K562 (cell line): Measurements from ENCODE around the gene RBM18. TPM values are rescaled to one million over a fixed set of nuclear protein-coding genes. Genes with fewer than 3 reads are reported as not detected.

Experiments used
- ATAC-seq: fragments of 200-7000 bp; cut with Tn5 transposase; 3 replicates; pipeline ENCODE4 v1.9.1; 2020; ENCODE audit warnings: moderate library complexity
- BruUV-seq: library from RNA; stranded (reverse); fragments of 400-500 nt; replicated peaks from 2 replicates; lab custom pipeline; 2021; lab: Mats Ljungman, UMichigan
- CTCF ChIA-PET: fragments of 300-600 bp; formaldehyde crosslinking; extraction: SDS; loops from one replicate; lab custom pipeline; 2021; ENCODE audit warnings: low intra/inter-chr PET ratio; lab: Yijun Ruan, JAX
- POLR2A ChIA-PET: fragments of 300-600, 350-650 bp; sonication (Branson Sonifier 250); formaldehyde crosslinking; extraction: SDS; loops from one replicate; lab custom pipeline; 2021; ENCODE audit warnings: antibody characterized with exemption, inconsistent platforms; lab: Yijun Ruan, JAX
- DNase-seq, 4 experiments: peaks; one replicate each; pipeline versions ENCODE4 v3.0.0 to v3.0.0-alpha.2; 2011 to 2018; ENCODE audit warnings: low spot score in 3 of 4, mixed read lengths in 3 of 4; ENCODE audit errors: extremely low read depth in 1 of 4
- FAIRE-seq: peaks from 2 replicates; lab custom pipeline; 2011; peaks lifted over from hg19 to GRCh38; lab: Jason Lieb, UNC
- H2AFZ ChIP-seq: 2 replicates; pipeline ENCODE4 v1.6.0; 2011; ENCODE audit warnings: low read depth, low read length, control low read depth, inconsistent platforms
- H3K27ac ChIP-seq: fragments of 200-600 bp; 3 replicates; pipeline ENCODE4 v1.8.0; 2011; ENCODE audit warnings: low read depth, mild to moderate bottlenecking, control low read depth, inconsistent platforms, low read length, moderate library complexity, mixed read lengths; ENCODE audit errors: extremely low read depth
- H3K27me3 ChIP-seq, 2 experiments: fragments of 300-600 bp in 1 of 2; 2 replicates in 1 of 2; 3 replicates in 1 of 2; pipeline versions ENCODE4 v1.6.0 to v1.8.0; 2011; ENCODE audit warnings: inconsistent platforms in 2 of 2, low read length in 2 of 2, mild to moderate bottlenecking in 1 of 2, mixed read lengths in 1 of 2, moderate library complexity in 1 of 2; ENCODE audit not compliant: control insufficient read depth in 2 of 2, insufficient read depth in 2 of 2
- H3K36me3 ChIP-seq: fragments of 300-600 bp; 3 replicates; pipeline ENCODE4 v1.8.0; 2011; ENCODE audit warnings: mild to moderate bottlenecking, low read length, inconsistent platforms; ENCODE audit not compliant: control insufficient read depth, insufficient read depth
- H3K4me1 ChIP-seq, 2 experiments: fragments of 200-600 bp in 1 of 2; replicated peaks in 1 of 2; 2 replicates in 1 of 2; 3 replicates in 1 of 2; pipeline versions ENCODE4 v1.5.1 to v1.8.0; 2011; ENCODE audit warnings: inconsistent platforms in 2 of 2, low read length in 2 of 2, mild to moderate bottlenecking in 1 of 2, mixed read lengths in 1 of 2, moderate library complexity in 1 of 2; ENCODE audit not compliant: control insufficient read depth in 2 of 2, insufficient read depth in 2 of 2
- H3K4me2 ChIP-seq: 2 replicates; pipeline ENCODE4 v1.6.1; 2011; ENCODE audit warnings: low read length, control low read depth, inconsistent platforms, mixed read lengths; ENCODE audit not compliant: insufficient read depth
- H3K4me3 ChIP-seq: fragments of 200-600 bp; sonication (generic), shearing (Covaris generic); 2 replicates; pipeline ENCODE4 v1.5.1; 2016; ENCODE audit warnings: control low read depth, inconsistent platforms
- H3K79me2 ChIP-seq: fragments of 200-600 bp; 3 replicates; pipeline ENCODE4 v1.8.0; 2011; ENCODE audit warnings: low read length, inconsistent platforms; ENCODE audit not compliant: control insufficient read depth, insufficient read depth
- H3K9ac ChIP-seq, 2 experiments: 2 replicates each; pipeline versions ENCODE4 v1.6.0 to v1.6.1; 2011; ENCODE audit warnings: low read depth in 2 of 2, low read length in 2 of 2, control low read depth in 1 of 2, inconsistent platforms in 1 of 2, mild to moderate bottlenecking in 1 of 2, mixed read lengths in 1 of 2; ENCODE audit not compliant: insufficient read depth in 1 of 2
- H3K9me1 ChIP-seq: one replicate; pipeline ENCODE4 v1.6.0; 2011; ENCODE audit warnings: inconsistent platforms, mild to moderate bottlenecking, low read length, moderate library complexity; ENCODE audit not compliant: control insufficient read depth, insufficient read depth
- H3K9me3 ChIP-seq: replicated peaks from 2 replicates; pipeline ENCODE4 v1.5.1; 2011; ENCODE audit warnings: low read depth, low read length, inconsistent platforms; ENCODE audit not compliant: control insufficient read depth, insufficient read depth
- H4K20me1 ChIP-seq: replicated peaks from 2 replicates; pipeline ENCODE4 v1.6.1; 2011; ENCODE audit warnings: low read length, inconsistent platforms, mixed read lengths; ENCODE audit not compliant: control insufficient read depth, insufficient read depth
- ATF7 ChIP-seq: fragments of 450-650 bp; IDR thresholded peaks from 2 replicates; pipeline ENCODE4 v1.7.1; 2014; ENCODE audit warnings: mild to moderate bottlenecking, moderate library complexity
- BCOR ChIP-seq: fragments of 450-650 bp; IDR thresholded peaks from 2 replicates; pipeline ENCODE4 v1.6.1; 2016
- CBFA2T2 ChIP-seq: fragments of 450-650 bp; conservative IDR thresholded peaks from 2 replicates; pipeline ENCODE4 v1.6.1; 2017; ENCODE audit warnings: mild to moderate bottlenecking
- CBFA2T3 ChIP-seq: fragments of 450-650 bp; IDR thresholded peaks from 2 replicates; pipeline ENCODE4 v1.6.1; 2017
- CBX8 ChIP-seq: fragments of 200-600 bp; sonication (generic); IDR thresholded peaks from 2 replicates; pipeline ENCODE4 v1.6.1; 2012; ENCODE audit warnings: borderline replicate concordance, mixed run types, low read depth, mild to moderate bottlenecking, moderate library complexity, mixed read lengths, low read length, control low read depth, inconsistent platforms; ENCODE audit not compliant: poor library complexity, severe bottlenecking; ENCODE audit errors: extremely low read depth
- CTBP1 ChIP-seq: fragments of 450-650 bp; IDR thresholded peaks from 2 replicates; pipeline ENCODE4 v1.6.1; 2016; ENCODE audit warnings: borderline replicate concordance
- FOS ChIP-seq: IDR thresholded peaks from 3 replicates; pipeline ENCODE4 v1.6.1; 2011; ENCODE audit not compliant: insufficient read length; ENCODE audit errors: extremely low read depth
- KDM1A ChIP-seq, 2 experiments: fragments of 450-650 bp; IDR thresholded peaks; 2 replicates each; pipeline ENCODE4 v1.6.1; 2016; ENCODE audit warnings: mild to moderate bottlenecking in 2 of 2
- MEF2A ChIP-seq: IDR thresholded peaks from 2 replicates; pipeline ENCODE4 v1.6.1; 2011; ENCODE audit warnings: low read depth, mild to moderate bottlenecking, low read length, moderate library complexity; ENCODE audit not compliant: control insufficient read depth
- MTA1 ChIP-seq: fragments of 450-650 bp; IDR thresholded peaks from 2 replicates; pipeline ENCODE4 v1.6.1; 2017; ENCODE audit warnings: borderline replicate concordance
- RBM25 ChIP-seq: fragments of 200-400 bp; formaldehyde crosslinking; IDR thresholded peaks from 2 replicates; pipeline ENCODE4 v1.6.1; 2018; ENCODE audit warnings: low read length, low read depth, moderate library complexity; ENCODE audit not compliant: severe bottlenecking
- RCOR1 ChIP-seq, 2 experiments: IDR thresholded peaks; 2 replicates each; pipeline ENCODE4 v1.6.1; 2012; ENCODE audit warnings: low read depth in 2 of 2, low read length in 2 of 2, borderline replicate concordance in 1 of 2, improper control_type of control experiment in 1 of 2
- SMARCA5 ChIP-seq: fragments of 450-650 bp; IDR thresholded peaks from 2 replicates; pipeline ENCODE4 v1.6.1; 2016
- ZFP36 ChIP-seq: fragments of 150-350 bp; IDR thresholded peaks from 2 replicates; pipeline ENCODE4 v1.6.1; 2018; ENCODE audit warnings: low read length, low read depth; ENCODE audit not compliant: partially characterized antibody
- ZNF436 ChIP-seq: fragments of 250-450, 450-650 bp; sonication (Bioruptor Pico); formaldehyde crosslinking; IDR thresholded peaks from 2 replicates; pipeline ENCODE4 v1.7.0; 2020; ENCODE audit warnings: mild to moderate bottlenecking
- WGBS: fragments of 100-300 bp; shearing (Covaris generic); methylation state at CpG from one replicate; pipeline ENCODE4 v1.1.6; 2016; ENCODE audit warnings: low coverage, mixed read lengths; ENCODE audit not compliant: insufficient coverage; ENCODE audit errors: missing lambda C conversion rate; 5-methylcytosine and 5-hydroxymethylcytosine counted together
- in situ Hi-C: fragments of 300-500 bp; cut with MboI; formaldehyde crosslinking; loops from 4 replicates; pipeline ENCODE4 v1.15.0; 2018; ENCODE audit warnings: inconsistent platforms, mixed read lengths
- intact Hi-C: fragments of 100-400 bp; cut with micrococcal nuclease; formaldehyde crosslinking; loops from 2 replicates; pipeline ENCODE4 v1.14.2; 2022
- polyA plus RNA-seq, 8 experiments: library from polyadenylated mRNA; depleted of rRNA in 4 of 8; stranded (reverse) in 5 of 8; unstranded in 3 of 8; fragments of >200 nt; fragmentation: Nextera tagmentation in 2 of 8; fragmentation: Illumina TruSeq in 1 of 8; extraction: Ambion mirVana in 2 of 8; extraction: Trizol in 1 of 8; gene quantifications; 2 replicates each; pipeline versions ENCODE4 v1.2.1 to v1.2.3, GENCODE V29; 2011 to 2014; ENCODE audit warnings: inconsistent platforms in 1 of 8, missing spikeins in 1 of 8
- total RNA-seq, 7 experiments: library from RNA; depleted of rRNA in 6 of 7; stranded (reverse); fragments of >200 nt in 6 of 7; fragmentation: Illumina TruSeq in 2 of 7; extraction: Trizol in 2 of 7; gene quantifications; 2 replicates each; pipeline versions ENCODE4 v1.2.1 to v1.2.3, GENCODE V29; 2011 to 2021; ENCODE audit warnings: low replicate concordance in 1 of 7
- TF ChIP-seq, protein P1 (sequence below): sonication (generic); IDR thresholded peaks from 2 replicates; pipeline ENCODE4 v1.6.1; 2016
- TF ChIP-seq, protein P2 (sequence below): fragments of 250-450 bp; sonication (Bioruptor Pico); IDR thresholded peaks from 2 replicates; pipeline ENCODE4 v1.4.0; 2020

The RBM18 gene
- total and polyA plus RNA-seq, 9 of the 15 experiments (the other 6 are each of a cell fraction or from before 2014, with no cell fraction given) = 7.9 to 86.3 (median 34.0) TPM

DNA sequence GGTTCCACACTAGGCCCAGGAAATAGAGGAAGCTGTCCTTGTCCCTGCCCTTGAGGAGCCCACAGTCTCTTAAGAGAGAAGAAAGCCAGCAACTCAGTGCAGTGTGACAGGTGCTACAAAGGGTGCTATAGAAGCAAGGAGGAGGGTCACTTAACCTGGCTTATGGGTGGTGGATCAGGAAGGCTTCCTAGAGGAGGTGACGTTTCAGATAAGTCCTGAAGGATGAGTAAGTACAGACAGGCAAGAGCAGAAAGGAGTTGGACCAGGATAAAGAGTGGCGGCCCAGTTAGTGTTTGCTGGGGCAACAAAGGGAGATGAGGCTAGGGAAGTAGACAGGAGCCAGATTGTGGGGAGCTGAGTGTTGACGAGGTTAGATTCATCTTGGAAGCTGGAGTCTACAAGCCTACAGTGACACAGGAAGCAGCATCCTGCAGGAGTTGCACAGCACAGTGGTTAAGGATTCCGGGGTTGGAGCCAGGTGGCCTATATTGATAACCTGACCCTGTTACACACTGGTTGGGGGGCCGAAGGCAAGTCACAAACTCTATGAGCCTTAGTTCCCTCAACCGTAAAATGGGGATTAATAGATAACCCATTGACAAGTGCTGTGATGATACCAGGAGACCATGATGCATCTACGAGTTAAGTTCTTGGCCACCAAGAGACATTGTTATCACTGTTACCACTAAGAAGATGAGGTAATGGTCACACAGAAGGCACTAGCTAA, 30.5 kb downstream of the RBM18 start:
- no peak overlapping the region for H3K4me3 ChIP-seq
- TF ChIP-seq CBFA2T3 (peak; percentile 58), ZFP36 (peak; percentile 95), RCOR1 (IDR thresholded peaks at IDR 0.05; ENCODE audit: borderline replicate concordance in 1 of 2, low read depth in 2 of 2, low read length in 2 of 2) (0 out of 4 replicates have a peak, but pooled peaks of 1 of the 2 experiments have one; percentile 5), CBFA2T2 (peak; percentile 19; the same call in 1 of the 2 replicates), SMARCA5 (peak; percentile 88), MEF2A (no peak), CBX8 (no peak), BCOR (peak; percentile 69), FOS (no peak), RBM25 (peak; percentile 17), KDM1A (IDR thresholded peaks at IDR 0.05) (peak in 1 of 2 experiments; percentile 31; a peak in 1 of 4 replicates), ZNF436 (peak; percentile 74), ATF7 (peak; percentile 50; the same call in 1 of the 2 replicates), MTA1 (no peak), CTBP1 (0 out of 2 replicates have a peak, but pooled peaks have one; percentile 11)
- TF ChIP-seq, protein P1, sequence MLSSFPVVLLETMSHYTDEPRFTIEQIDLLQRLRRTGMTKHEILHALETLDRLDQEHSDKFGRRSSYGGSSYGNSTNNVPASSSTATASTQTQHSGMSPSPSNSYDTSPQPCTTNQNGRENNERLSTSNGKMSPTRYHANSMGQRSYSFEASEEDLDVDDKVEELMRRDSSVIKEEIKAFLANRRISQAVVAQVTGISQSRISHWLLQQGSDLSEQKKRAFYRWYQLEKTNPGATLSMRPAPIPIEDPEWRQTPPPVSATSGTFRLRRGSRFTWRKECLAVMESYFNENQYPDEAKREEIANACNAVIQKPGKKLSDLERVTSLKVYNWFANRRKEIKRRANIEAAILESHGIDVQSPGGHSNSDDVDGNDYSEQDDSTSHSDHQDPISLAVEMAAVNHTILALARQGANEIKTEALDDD = peak; percentile 70
- TF ChIP-seq, protein P2, sequence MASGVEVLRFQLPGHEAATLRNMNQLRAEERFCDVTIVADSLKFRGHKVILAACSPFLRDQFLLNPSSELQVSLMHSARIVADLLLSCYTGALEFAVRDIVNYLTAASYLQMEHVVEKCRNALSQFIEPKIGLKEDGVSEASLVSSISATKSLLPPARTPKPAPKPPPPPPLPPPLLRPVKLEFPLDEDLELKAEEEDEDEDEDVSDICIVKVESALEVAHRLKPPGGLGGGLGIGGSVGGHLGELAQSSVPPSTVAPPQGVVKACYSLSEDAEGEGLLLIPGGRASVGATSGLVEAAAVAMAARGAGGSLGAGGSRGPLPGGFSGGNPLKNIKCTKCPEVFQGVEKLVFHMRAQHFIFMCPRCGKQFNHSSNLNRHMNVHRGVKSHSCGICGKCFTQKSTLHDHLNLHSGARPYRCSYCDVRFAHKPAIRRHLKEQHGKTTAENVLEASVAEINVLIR = no peak
- ChIA-PET POLR2A (interaction anchor here (0.6 to 2.0 kb wide), 4 partner anchors 8 to 113 kb away, joined by 3 to 6 read pairs (median 4); partner anchors contain the start of genes MRRF and RBM18), CTCF (no interaction called here)
- H3K4me2 ChIP-seq = no peak overlapping the region
- ATAC-seq (peak; percentile 52), FAIRE-seq (peak; percentile 46), DNase-seq (peak in 1 of 4 experiments; percentile 32)
- H3K9me1 ChIP-seq = peaks cover 4% of the 10 kb centered on the region
- no peaks in the 10 kb centered on the region for H3K9me3 ChIP-seq
- 7% methylated on average over 7 of the region's 7 CpGs for WGBS
- H4K20me1 ChIP-seq = 0 out of 2 replicates have a peak, but pooled peaks cover 6% of the 10 kb centered on the region
- in situ Hi-C loops (no loop called here), intact Hi-C loops (no loop called here)
- H3K27ac ChIP-seq = no peak overlapping the region
- no peaks in the 10 kb centered on the region for H3K79me2 ChIP-seq
- H2AFZ ChIP-seq = peak overlapping the region; percentile 47; the same call in 1 of the 2 replicates
- peaks cover 3 to 13% of the 10 kb centered on the region in 2 experiments; a peak in 3 of 5 replicates for H3K4me1 ChIP-seq
- H3K9ac ChIP-seq = no peak overlapping the region
- BruUV-seq = no TSS peak
- H3K36me3 ChIP-seq = no peaks in the 10 kb centered on the region
- peaks cover 11 to 18% of the 10 kb centered on the region in 2 experiments for H3K27me3 ChIP-seq
